Central memory CD8-positive, alpha-beta T cell (primary cell): ENCODE results near the gene UBLCP1.
A peak's percentile ranks its signal among the peaks of the same experiment; 100 is the strongest.

Experiments
- ATAC-seq: fragments of 150-1000 bp; cut with Tn5 transposase; replicated peaks from 2 replicates; pipeline ENCODE4 v1.10.0; 2022; ENCODE audit warnings: mild to moderate bottlenecking, moderate FRiP score, moderate number of reproducible peaks; ENCODE audit not compliant: poor library complexity, severe bottlenecking; ENCODE audit errors: extremely low read depth
- DNase-seq, 2 donors: peaks; one replicate each; pipeline ENCODE4 v3.0.0; 2021; ENCODE audit warnings: low spot score in 2 of 2
- H3K27ac Mint-ChIP-seq: one replicate; pipeline ENCODE4 v1.8.0; 2022; ENCODE audit warnings: low read depth, mild to moderate bottlenecking, moderate library complexity, mixed read lengths
- H3K27me3 Mint-ChIP-seq: one replicate; pipeline ENCODE4 v1.8.0; 2022; ENCODE audit warnings: mixed read lengths
- H3K36me3 Mint-ChIP-seq: one replicate; pipeline ENCODE4 v1.8.0; 2022; ENCODE audit warnings: mild to moderate bottlenecking, moderate library complexity, mixed read lengths; ENCODE audit not compliant: insufficient read depth
- H3K4me1 Mint-ChIP-seq: one replicate; pipeline ENCODE4 v1.8.0; 2022; ENCODE audit warnings: mixed read lengths
- H3K4me3 Mint-ChIP-seq: one replicate; pipeline ENCODE4 v1.8.0; 2022; ENCODE audit warnings: mild to moderate bottlenecking, moderate library complexity, mixed read lengths
- H3K9me3 Mint-ChIP-seq: one replicate; pipeline ENCODE4 v1.8.0; 2022; ENCODE audit warnings: mixed read lengths

UBLCP1 gene

DNA sequence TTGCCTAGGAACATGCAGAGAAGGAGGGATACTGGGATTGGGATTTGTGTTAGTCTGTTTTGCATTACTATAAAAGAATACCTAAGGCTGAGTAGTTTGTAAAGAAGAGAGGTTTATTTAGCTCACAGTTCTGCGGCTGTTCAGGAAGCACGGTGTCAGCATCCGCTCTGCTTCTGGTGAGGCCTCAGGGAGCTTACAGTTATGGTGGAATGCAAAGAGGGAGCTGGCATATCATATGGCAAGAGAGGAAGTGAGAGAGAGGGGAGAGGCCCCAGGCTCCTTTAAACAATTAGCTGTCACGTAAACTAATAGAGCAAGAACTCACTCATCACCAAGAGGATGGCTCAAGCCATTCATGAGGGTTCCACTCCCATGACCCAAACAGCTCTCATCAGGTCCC lies 40.2 kb downstream of the UBLCP1 start:
- H3K9me3 Mint-ChIP-seq, result peaks cover 19% of the 10 kb centered on the region

DNA sequence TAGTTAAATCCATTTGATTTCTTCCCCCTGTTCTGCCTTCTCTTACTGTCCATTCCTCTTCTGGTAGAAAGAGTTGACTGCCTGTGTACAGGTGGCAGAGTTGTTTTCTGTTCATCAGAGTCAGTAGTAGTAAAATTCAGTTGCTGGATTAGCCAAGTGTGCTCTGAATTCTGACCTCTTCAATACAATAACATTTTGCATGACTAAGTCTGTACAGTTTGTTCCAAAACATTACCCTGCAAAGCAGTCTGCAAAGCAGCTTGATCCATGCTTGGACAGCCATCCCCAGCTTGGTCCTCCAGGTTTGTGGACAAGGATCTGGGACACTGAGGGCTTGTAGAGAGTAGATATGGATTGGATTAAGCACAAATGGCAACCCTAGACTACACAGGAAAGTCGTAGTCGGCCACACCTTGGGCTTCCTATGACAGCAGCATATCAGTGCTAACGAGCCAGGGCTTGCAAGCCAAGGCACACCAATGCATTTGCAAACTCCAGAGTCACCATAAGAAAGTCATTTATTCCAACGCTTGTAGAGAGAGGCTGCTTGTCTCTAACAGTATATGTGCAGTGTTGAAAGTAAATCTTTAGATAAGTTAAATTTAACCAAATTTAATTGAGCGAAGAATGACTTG lies 42.0 kb downstream of the UBLCP1 start:
- no peaks in the 10 kb centered on the region for H3K36me3 Mint-ChIP-seq
- no peak overlapping the region for H3K4me3 Mint-ChIP-seq
- H3K9me3 Mint-ChIP-seq, result peaks cover 19% of the 10 kb centered on the region
- no peak overlapping the region for H3K27ac Mint-ChIP-seq
- no peaks in the 10 kb centered on the region for H3K4me1 Mint-ChIP-seq
- DNase-seq, result no peak
- no peak for ATAC-seq
- H3K27me3 Mint-ChIP-seq, result peaks cover 73% of the 10 kb centered on the region

More for the DNA sequence above, 40.2 kb downstream of the UBLCP1 start:
- Mint-ChIP-seq H3K4me3 (no peak overlapping the region), H3K27ac (no peak overlapping the region), H3K27me3 (peaks cover 56% of the 10 kb centered on the region), H3K4me1 (no peaks in the 10 kb centered on the region), H3K36me3 (no peaks in the 10 kb centered on the region)
- ATAC-seq, result no peak
- DNase-seq, result no peak

DNA sequence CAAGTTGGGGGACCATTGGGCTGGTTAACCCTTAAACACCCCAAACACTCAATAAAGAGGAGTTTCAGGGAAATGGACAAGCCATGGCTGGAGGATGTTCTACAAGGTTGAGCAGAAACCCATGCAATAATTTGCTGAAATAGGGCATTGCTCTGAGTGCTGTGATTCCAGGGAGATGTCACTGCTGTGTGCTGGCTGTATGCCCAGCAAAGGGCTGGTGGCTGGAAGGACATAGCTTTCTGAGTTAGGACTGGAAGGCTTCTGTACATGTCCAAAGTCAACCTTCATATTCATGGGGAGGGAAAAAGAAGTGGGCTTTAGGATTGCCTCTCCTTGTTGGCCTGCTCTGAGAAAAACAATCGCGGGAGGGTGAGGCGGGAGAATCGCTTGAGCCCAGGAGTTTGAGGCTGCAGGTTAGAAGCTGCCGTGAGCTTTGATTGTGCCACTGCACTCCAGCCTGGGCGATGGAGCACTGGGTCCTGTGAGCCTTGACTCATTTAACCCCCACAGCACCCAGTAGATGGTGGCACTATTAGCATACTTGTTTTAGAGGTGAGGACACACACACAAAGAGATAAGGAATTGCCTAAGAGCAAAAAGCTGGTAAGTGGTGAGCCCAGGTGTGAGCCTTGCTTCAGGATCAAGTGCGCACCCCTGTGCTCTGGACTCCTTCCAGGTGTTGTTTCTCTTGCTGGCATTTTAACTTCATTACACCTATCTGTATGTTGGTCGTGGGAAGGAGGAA lies 46.8 kb downstream of the UBLCP1 start:
- H3K4me3 Mint-ChIP-seq, result no peak overlapping the region
- no peaks in the 10 kb centered on the region for H3K9me3 Mint-ChIP-seq
- ATAC-seq (no peak), DNase-seq (no peak)
- H3K27me3 Mint-ChIP-seq, result peaks cover 85% of the 10 kb centered on the region
- peaks cover 7% of the 10 kb centered on the region for H3K4me1 Mint-ChIP-seq
- no peaks in the 10 kb centered on the region for H3K36me3 Mint-ChIP-seq
- H3K27ac Mint-ChIP-seq, result no peak overlapping the region

DNA sequence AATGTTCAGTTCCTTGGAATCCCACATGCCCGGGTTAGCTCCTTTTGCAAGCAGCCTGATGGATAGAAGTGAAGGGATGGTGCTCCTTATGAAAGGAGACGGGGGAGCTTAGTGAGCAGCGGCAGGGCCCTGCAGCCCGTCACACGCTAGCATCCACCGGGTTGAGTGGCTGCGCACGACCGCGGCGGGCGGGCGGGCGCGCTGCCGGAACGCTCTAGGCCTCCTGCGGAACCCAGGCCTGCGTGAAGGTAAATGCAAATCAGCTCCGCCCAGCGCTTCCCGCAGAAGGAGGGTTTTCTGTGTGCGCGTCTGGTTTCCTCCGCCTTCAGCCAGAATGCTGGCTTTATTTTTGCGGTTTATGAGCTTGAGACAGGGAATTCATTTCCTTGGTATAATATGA lies 47.4 kb downstream of the UBLCP1 start:
- H3K27ac Mint-ChIP-seq, result no peak overlapping the region
- no peaks in the 10 kb centered on the region for H3K9me3 Mint-ChIP-seq
- H3K36me3 Mint-ChIP-seq, result no peaks in the 10 kb centered on the region
- no peak overlapping the region for H3K4me3 Mint-ChIP-seq
- DNase-seq (no peak), ATAC-seq (peak; percentile 43)
- peaks cover 78% of the 10 kb centered on the region for H3K27me3 Mint-ChIP-seq
- peaks cover 7% of the 10 kb centered on the region for H3K4me1 Mint-ChIP-seq

DNA sequence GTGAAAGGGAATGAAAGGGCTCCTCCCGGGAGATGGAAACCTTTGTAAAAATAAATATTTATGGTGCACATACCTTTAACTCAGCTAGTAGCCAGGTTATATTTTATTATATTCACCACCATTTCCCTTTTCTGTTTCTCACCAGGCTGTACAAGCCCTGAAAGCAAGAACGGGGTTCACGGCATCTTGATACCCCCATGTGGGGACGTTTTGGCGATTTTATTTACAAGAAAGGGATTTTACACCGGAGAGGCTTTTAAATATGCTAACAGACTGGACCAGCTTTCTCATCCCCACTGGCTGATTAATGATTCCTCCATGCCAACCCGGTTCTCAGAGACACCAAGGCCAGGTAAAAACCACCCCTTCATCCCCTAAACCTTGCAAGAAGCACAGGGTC lies 48.0 kb downstream of the UBLCP1 start:
- no peak overlapping the region for H3K27ac Mint-ChIP-seq
- no peaks in the 10 kb centered on the region for H3K36me3 Mint-ChIP-seq
- ATAC-seq (no peak), DNase-seq (no peak)
- no peak overlapping the region for H3K4me3 Mint-ChIP-seq
- peaks cover 76% of the 10 kb centered on the region for H3K27me3 Mint-ChIP-seq
- H3K4me1 Mint-ChIP-seq, result peaks cover 7% of the 10 kb centered on the region
- H3K9me3 Mint-ChIP-seq, result no peaks in the 10 kb centered on the region

DNA sequence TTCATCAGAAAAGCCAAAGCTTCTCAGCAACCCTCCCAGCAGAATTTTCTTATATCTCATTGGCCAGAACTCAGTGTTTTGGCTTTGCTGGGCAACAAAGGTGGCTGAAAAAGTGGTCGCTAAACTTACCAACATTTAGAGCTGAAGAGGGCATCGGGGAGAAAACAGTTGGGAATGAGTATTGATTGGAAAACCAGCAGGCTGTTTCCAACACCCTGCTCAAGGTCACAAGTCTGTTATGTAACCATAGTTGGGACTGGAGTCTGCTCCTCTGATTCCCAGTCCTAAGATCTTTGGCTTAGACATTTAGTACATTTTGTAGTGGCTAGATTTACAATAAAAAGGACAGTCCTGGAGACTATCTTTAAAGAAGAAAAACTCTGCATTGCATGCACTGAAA lies 50.1 kb downstream of the UBLCP1 start:
- peaks cover 62% of the 10 kb centered on the region for H3K27me3 Mint-ChIP-seq
- peaks cover 7% of the 10 kb centered on the region for H3K4me1 Mint-ChIP-seq
- no peak for ATAC-seq

DNA sequence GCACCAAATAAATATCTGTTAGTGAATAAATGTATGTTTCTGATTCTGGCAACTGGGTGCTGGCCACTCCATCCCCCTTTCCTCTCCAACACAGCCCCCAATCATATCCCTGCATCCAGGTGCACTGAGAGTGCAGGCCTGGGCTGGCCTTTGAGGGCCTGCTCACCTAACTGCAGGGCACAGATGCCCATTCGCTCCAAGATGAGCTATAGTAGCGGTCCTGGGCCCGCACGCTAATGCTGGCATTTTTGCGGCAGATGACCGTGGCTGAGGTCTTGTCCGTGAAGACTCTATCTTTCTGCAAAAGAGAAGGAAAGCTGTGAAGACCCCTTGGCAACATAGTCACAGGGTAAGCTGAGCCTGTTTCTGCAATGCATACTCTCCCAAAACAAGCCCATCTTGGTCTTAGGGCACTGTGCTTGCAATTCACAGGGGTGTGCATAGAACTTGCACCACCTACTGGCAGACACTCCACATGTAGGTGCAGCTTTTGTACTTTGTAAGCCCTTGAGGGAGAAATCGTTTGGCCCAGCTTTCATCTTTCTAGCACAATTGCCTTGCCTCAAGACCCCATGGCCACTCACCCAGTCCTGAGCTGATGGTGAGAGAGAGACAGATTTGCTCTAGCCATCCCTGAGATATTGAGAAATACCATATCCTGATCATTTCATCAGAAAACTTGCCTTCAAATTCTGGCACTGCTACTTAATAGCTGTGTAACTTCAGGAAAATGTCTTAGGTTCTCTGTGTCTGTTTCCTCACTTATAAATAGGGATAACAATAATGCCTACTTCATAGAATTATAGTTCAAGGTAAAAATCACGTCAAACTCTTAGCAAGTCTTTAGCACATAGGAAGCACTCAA lies 53.7 kb downstream of the UBLCP1 start:
- ATAC-seq (no peak), DNase-seq (peak in 1 of 2 donors; percentile 22)
- H3K27me3 Mint-ChIP-seq, result peaks cover 27% of the 10 kb centered on the region
- no peaks in the 10 kb centered on the region for H3K4me1 Mint-ChIP-seq
- peaks cover 2% of the 10 kb centered on the region for H3K36me3 Mint-ChIP-seq
- H3K27ac Mint-ChIP-seq, result no peak overlapping the region
- no peak overlapping the region for H3K4me3 Mint-ChIP-seq
- H3K9me3 Mint-ChIP-seq, result no peaks in the 10 kb centered on the region

More for the DNA sequence above, 50.1 kb downstream of the UBLCP1 start:
- no peak for DNase-seq
- H3K4me3 Mint-ChIP-seq, result no peak overlapping the region
- no peaks in the 10 kb centered on the region for H3K9me3 Mint-ChIP-seq
- H3K27ac Mint-ChIP-seq, result no peak overlapping the region
- no peaks in the 10 kb centered on the region for H3K36me3 Mint-ChIP-seq

DNA sequence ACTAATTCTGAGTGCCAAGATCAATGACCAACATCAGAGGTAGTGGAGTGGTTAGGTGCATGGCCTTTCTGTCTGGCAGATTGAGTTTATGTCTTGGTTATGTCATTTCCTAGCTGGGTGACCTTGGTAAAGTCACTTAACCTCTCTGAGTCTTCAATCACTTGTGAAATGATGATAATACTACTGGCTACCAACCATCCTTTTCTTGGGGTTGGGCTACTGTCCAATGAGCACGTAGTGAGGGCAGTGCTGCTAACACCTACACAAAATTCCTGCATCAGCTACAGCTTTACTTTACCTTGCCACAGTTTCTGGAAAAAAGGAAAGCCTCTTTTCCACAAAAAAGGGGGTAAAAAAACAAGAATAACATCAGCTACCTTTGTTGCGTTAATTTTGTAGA lies 54.8 kb downstream of the UBLCP1 start:
- no peak overlapping the region for H3K27ac Mint-ChIP-seq
- peaks cover 2% of the 10 kb centered on the region for H3K36me3 Mint-ChIP-seq
- no peaks in the 10 kb centered on the region for H3K9me3 Mint-ChIP-seq
- H3K4me1 Mint-ChIP-seq, result no peaks in the 10 kb centered on the region
- ATAC-seq (no peak), DNase-seq (no peak)
- H3K27me3 Mint-ChIP-seq, result peaks cover 20% of the 10 kb centered on the region
- no peak overlapping the region for H3K4me3 Mint-ChIP-seq

DNA sequence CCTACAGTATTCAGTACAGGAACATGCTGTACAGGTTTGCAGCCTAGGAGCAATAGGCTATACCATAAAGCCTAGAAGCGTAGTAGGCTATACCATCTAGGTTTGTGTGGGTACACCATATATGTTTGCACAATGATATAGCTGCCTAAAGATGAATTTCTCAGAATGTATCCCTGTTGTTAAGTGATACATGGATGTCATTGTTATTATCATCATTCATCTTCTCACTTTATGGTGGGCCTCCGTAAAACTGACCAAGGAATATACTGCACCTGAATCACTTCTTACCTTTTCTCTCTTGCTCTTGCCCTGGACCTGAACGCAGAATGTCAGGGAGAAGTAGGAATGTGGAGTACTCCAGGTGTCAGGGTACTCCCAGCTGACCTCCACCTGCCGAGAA lies 55.4 kb downstream of the UBLCP1 start:
- no peaks in the 10 kb centered on the region for H3K9me3 Mint-ChIP-seq
- ATAC-seq (no peak), DNase-seq (no peak)
- peaks cover 20% of the 10 kb centered on the region for H3K27me3 Mint-ChIP-seq
- H3K4me1 Mint-ChIP-seq, result no peaks in the 10 kb centered on the region
- peaks cover 2% of the 10 kb centered on the region for H3K36me3 Mint-ChIP-seq
- no peak overlapping the region for H3K4me3 Mint-ChIP-seq
- no peak overlapping the region for H3K27ac Mint-ChIP-seq

DNA sequence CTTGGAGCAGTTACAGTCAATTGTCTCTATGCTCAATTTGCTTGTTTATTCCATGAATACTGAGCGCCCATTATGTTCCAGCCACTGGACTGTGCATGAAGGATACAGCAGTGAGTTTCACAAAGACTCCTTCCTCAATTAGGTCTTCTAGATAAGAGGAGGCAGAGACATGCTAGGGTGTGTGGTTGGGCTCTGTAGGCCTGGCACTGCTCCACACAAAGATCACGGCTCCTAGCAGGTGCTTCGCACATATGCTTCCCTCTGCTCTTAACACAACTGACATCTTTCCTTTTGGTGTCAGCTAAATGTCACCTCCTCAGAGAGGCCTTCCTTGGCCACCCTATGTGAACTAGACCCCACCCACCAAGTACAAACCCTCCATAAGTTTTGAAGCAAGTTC lies 56.3 kb downstream of the UBLCP1 start:
- Mint-ChIP-seq H3K4me3 (no peak overlapping the region), H3K27me3 (peaks cover 15% of the 10 kb centered on the region), H3K4me1 (no peaks in the 10 kb centered on the region), H3K9me3 (no peaks in the 10 kb centered on the region), H3K36me3 (peaks cover 2% of the 10 kb centered on the region), H3K27ac (no peak overlapping the region)
- ATAC-seq, result no peak
- DNase-seq, result no peak

DNA sequence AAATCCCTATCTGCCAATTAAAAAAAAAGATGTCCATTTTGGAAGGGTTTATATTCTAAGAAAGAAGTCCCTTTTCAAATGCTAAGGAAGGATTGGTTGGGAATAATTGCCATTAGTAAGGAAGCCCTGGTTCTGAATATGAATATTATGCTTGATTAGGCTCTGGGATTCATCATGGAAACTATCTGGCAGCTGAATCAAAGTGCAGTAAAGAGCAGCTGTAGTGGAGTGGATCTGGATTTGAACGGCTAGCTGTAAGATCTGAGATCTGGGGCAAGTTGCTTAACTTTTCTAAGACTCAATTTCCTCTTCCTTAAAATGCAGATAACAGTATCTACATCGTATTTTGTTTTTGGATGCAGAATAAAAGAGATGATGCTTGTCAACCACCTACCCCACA lies 56.7 kb downstream of the UBLCP1 start:
- Mint-ChIP-seq H3K36me3 (peaks cover 2% of the 10 kb centered on the region), H3K27me3 (peaks cover 18% of the 10 kb centered on the region), H3K4me3 (no peak overlapping the region), H3K27ac (no peak overlapping the region), H3K9me3 (no peaks in the 10 kb centered on the region), H3K4me1 (no peaks in the 10 kb centered on the region)
- ATAC-seq (no peak), DNase-seq (no peak)

DNA sequence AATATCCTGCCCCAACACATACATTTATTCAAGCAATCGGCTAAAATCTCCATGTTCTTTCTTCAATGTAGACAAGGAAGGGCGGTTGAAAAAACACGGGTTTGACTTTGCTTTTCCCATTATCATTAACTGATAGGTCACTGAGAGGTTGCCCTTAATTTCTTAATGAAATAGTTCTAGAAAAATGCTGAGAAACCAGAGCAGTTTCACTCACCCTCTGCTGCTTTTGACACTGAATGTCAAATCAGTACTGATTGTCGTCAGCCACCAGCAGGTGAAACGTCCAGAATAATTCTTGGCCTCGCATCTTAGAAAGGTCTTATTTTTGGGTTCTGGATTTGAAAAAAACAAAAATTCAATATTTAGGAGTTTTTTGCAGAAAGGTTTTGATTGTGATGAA lies 59.1 kb downstream of the UBLCP1 start:
- Mint-ChIP-seq H3K9me3 (no peaks in the 10 kb centered on the region), H3K36me3 (peaks cover 2% of the 10 kb centered on the region), H3K4me1 (no peaks in the 10 kb centered on the region), H3K27me3 (peaks cover 31% of the 10 kb centered on the region), H3K4me3 (no peak overlapping the region), H3K27ac (no peak overlapping the region)
- ATAC-seq (no peak), DNase-seq (no peak)
